Astrocyte (in vitro differentiated cells and primary cell): Measurements from ENCODE around the gene RAB5IF. TPM values are rescaled to one million over a fixed set of nuclear protein-coding genes. Genes with fewer than 3 reads are reported as not detected.
A peak's percentile ranks its signal among the peaks of the same experiment; 100 is the strongest.
"Not testable (repeated sequence)": the region's sequence is repeated elsewhere in the genome, so short reads cannot be mapped to it uniquely, and the experiment has no call there.

Experiments
- DNase-seq: peaks from one replicate; pipeline ENCODE4 v3.0.0-alpha.2; 2010; ENCODE audit warnings: low read depth
- FAIRE-seq: peaks from 2 replicates; lab custom pipeline; 2011; peaks lifted over from hg19 to GRCh38; lab: Jason Lieb, UNC
- H2AFZ ChIP-seq: 2 replicates; pipeline ENCODE4 v1.6.0; 2012; ENCODE audit warnings: low read depth, low read length, inconsistent platforms
- H3K27ac ChIP-seq: 2 replicates; pipeline ENCODE4 v1.5.1; 2011; ENCODE audit warnings: low read depth, low read length, inconsistent platforms
- H3K27me3 ChIP-seq: 2 replicates; pipeline ENCODE4 v1.6.0; 2011; ENCODE audit warnings: low read length, inconsistent platforms; ENCODE audit not compliant: insufficient read depth
- H3K36me3 ChIP-seq: 2 replicates; pipeline ENCODE4 v1.5.1; 2011; ENCODE audit warnings: low read length, inconsistent platforms; ENCODE audit not compliant: insufficient read depth
- H3K4me1 ChIP-seq: 2 replicates; pipeline ENCODE4 v1.5.1; 2011; ENCODE audit warnings: low read length, inconsistent platforms; ENCODE audit not compliant: insufficient read depth
- H3K4me2 ChIP-seq: 2 replicates; pipeline ENCODE4 v1.6.0; 2012; ENCODE audit warnings: low read length, inconsistent platforms
- H3K4me3 ChIP-seq: 2 replicates; pipeline ENCODE4 v1.5.1; 2011; ENCODE audit warnings: low read depth, mild to moderate bottlenecking, low read length, inconsistent platforms; ENCODE audit not compliant: insufficient read depth
- H3K79me2 ChIP-seq: 2 replicates; pipeline ENCODE4 v1.6.0; 2012; ENCODE audit warnings: mild to moderate bottlenecking, low read length, inconsistent platforms; ENCODE audit not compliant: insufficient read depth
- H3K9ac ChIP-seq: 2 replicates; pipeline ENCODE4 v1.6.0; 2012; ENCODE audit warnings: mild to moderate bottlenecking, low read length, inconsistent platforms
- H3K9me3 ChIP-seq: 2 replicates; pipeline ENCODE4 v1.5.1; 2012; ENCODE audit warnings: low read depth, mild to moderate bottlenecking, low read length, inconsistent platforms; ENCODE audit not compliant: insufficient read depth
- H4K20me1 ChIP-seq: 2 replicates; pipeline ENCODE4 v1.6.0; 2012; ENCODE audit warnings: low read length, inconsistent platforms; ENCODE audit not compliant: insufficient read depth
- H3K27ac Mint-ChIP-seq: one replicate; pipeline ENCODE4 v1.8.0; 2021; ENCODE audit warnings: mild to moderate bottlenecking, mixed read lengths; ENCODE audit not compliant: unreplicated experiment
- H3K27me3 Mint-ChIP-seq: one replicate; pipeline ENCODE4 v1.8.0; 2021; ENCODE audit warnings: low read depth, mixed read lengths; ENCODE audit not compliant: unreplicated experiment
- H3K36me3 Mint-ChIP-seq: one replicate; pipeline ENCODE4 v1.8.0; 2021; ENCODE audit warnings: low read depth, mixed read lengths; ENCODE audit not compliant: unreplicated experiment
- H3K4me1 Mint-ChIP-seq: one replicate; pipeline ENCODE4 v1.8.0; 2021; ENCODE audit warnings: low read depth, mixed read lengths; ENCODE audit not compliant: unreplicated experiment
- H3K4me3 Mint-ChIP-seq: one replicate; pipeline ENCODE4 v1.8.0; 2021; ENCODE audit warnings: mild to moderate bottlenecking, moderate library complexity, mixed read lengths; ENCODE audit not compliant: unreplicated experiment
- H3K9me3 Mint-ChIP-seq: one replicate; pipeline ENCODE4 v1.8.0; 2021; ENCODE audit warnings: mild to moderate bottlenecking, mixed read lengths; ENCODE audit not compliant: unreplicated experiment
- EZH2 ChIP-seq: IDR thresholded peaks from 2 replicates; pipeline ENCODE4 v1.6.1; 2012; ENCODE audit warnings: mild to moderate bottlenecking, low read length, inconsistent platforms; ENCODE audit not compliant: insufficient read depth
- total RNA-seq: library from RNA; stranded (reverse); gene quantifications from 2 replicates; pipeline ENCODE4 v1.2.1, GENCODE V29; 2021
- TF ChIP-seq, protein P1 (sequence below): IDR thresholded peaks from 2 replicates; pipeline ENCODE4 v1.5.1; 2011; ENCODE audit warnings: low read depth, mild to moderate bottlenecking, inconsistent platforms, low read length, moderate library complexity; ENCODE audit not compliant: insufficient read depth

Gene RAB5IF
- total RNA-seq, 1 donor from 2014 or later: 117 TPM

GRCh38 chr20:36633285-36633772 is 27.8 kb downstream of the RAB5IF start:
- H3K9ac ChIP-seq: no peak overlapping the region
- H3K27ac ChIP-seq: no peak overlapping the region
- no peaks in the 10 kb centered on the region for H3K79me2 ChIP-seq
- H3K4me2 ChIP-seq: no peak overlapping the region
- TF ChIP-seq EZH2: no peak
- H3K27me3 Mint-ChIP-seq: peaks cover 12% of the 10 kb centered on the region
- H3K36me3 Mint-ChIP-seq: peaks cover 6% of the 10 kb centered on the region
- DNase-seq: no peak
- peaks cover 16% of the 10 kb centered on the region for H3K4me1 Mint-ChIP-seq
- H3K9me3 Mint-ChIP-seq: no peaks in the 10 kb centered on the region
- no peak overlapping the region for H3K4me3 ChIP-seq
- no peak overlapping the region for H2AFZ ChIP-seq
- H3K27ac Mint-ChIP-seq: no peak overlapping the region
- no peaks in the 10 kb centered on the region for H3K27me3 ChIP-seq
- no peak for FAIRE-seq
- H3K9me3 ChIP-seq: no peaks in the 10 kb centered on the region
- H3K4me1 ChIP-seq: no peaks in the 10 kb centered on the region
- H3K4me3 Mint-ChIP-seq: no peak overlapping the region
- H3K36me3 ChIP-seq: no peaks in the 10 kb centered on the region
- H4K20me1 ChIP-seq: no peaks in the 10 kb centered on the region

DNA sequence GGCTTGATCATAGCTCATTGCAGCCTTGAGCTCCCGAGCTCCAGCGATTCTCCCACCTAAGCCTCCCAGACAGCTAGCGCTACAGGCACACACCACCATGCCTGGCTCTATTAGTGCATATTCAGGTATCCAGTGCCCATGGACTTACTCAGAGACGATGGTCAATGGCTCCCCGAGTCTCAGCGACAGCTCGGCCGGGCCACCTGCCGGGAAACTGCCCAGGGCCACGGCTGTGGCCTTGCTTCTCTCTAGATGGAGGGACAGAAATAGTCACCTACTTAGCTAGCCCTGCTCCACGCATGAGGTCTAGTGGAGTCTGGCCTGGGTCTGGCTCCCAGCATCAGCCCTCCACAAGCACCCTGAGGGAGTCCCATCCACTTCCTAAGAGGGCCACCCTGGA is 28.8 kb downstream of the RAB5IF start:
- Mint-ChIP-seq H3K27me3 (peaks cover 12% of the 10 kb centered on the region), H3K36me3 (peaks cover 6% of the 10 kb centered on the region)

DNA sequence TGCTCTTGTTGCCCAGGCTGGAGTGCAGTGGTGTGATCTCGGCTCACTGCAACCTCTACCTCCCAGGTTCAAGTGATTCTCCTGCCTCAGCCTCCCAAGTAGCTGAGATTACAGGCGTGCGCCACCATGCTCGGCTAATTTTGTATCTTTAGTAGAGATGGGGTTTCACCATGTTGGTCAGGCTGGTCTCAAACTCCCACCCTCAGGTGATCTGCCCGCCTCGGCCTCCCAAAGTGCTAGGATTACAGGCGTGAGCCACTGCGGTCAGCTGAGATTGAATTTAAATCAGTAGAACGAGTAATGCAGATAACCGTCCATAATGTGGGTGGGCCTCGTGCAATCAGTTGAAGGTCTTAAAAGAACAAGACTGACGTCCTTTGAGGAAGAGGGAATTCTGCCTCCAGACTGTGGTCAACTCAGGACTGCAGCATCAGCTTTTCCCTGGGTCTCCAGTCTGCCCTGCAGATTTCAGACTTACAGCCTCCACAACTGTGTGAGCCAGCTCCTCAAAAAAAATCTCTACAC is 33.4 kb downstream of the RAB5IF start:
- not testable (repeated sequence) for FAIRE-seq, DNase-seq, H3K4me2 ChIP-seq, H3K27ac ChIP-seq, H3K79me2 ChIP-seq, H3K4me1 ChIP-seq, H3K4me3 Mint-ChIP-seq, H2AFZ ChIP-seq, H3K27me3 Mint-ChIP-seq, H3K4me3 ChIP-seq, H4K20me1 ChIP-seq, H3K9me3 ChIP-seq, H3K9me3 Mint-ChIP-seq, H3K9ac ChIP-seq, H3K27ac Mint-ChIP-seq, H3K27me3 ChIP-seq, H3K36me3 Mint-ChIP-seq, H3K36me3 ChIP-seq, H3K4me1 Mint-ChIP-seq

More for the DNA sequence above, 28.8 kb downstream of the RAB5IF start:
- TF ChIP-seq EZH2: no peak
- TF ChIP-seq, protein P1, sequence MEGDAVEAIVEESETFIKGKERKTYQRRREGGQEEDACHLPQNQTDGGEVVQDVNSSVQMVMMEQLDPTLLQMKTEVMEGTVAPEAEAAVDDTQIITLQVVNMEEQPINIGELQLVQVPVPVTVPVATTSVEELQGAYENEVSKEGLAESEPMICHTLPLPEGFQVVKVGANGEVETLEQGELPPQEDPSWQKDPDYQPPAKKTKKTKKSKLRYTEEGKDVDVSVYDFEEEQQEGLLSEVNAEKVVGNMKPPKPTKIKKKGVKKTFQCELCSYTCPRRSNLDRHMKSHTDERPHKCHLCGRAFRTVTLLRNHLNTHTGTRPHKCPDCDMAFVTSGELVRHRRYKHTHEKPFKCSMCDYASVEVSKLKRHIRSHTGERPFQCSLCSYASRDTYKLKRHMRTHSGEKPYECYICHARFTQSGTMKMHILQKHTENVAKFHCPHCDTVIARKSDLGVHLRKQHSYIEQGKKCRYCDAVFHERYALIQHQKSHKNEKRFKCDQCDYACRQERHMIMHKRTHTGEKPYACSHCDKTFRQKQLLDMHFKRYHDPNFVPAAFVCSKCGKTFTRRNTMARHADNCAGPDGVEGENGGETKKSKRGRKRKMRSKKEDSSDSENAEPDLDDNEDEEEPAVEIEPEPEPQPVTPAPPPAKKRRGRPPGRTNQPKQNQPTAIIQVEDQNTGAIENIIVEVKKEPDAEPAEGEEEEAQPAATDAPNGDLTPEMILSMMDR: no peak
- H3K79me2 ChIP-seq: no peaks in the 10 kb centered on the region
- no peak overlapping the region for H3K9ac ChIP-seq
- no peak overlapping the region for H3K27ac ChIP-seq
- no peaks in the 10 kb centered on the region for H3K9me3 Mint-ChIP-seq
- H3K4me1 ChIP-seq: no peaks in the 10 kb centered on the region
- DNase-seq (no peak), FAIRE-seq (no peak)
- no peaks in the 10 kb centered on the region for H3K27me3 ChIP-seq
- H3K36me3 ChIP-seq: no peaks in the 10 kb centered on the region
- no peaks in the 10 kb centered on the region for H3K9me3 ChIP-seq
- H3K4me3 ChIP-seq: no peak overlapping the region
- no peaks in the 10 kb centered on the region for H4K20me1 ChIP-seq
- no peak overlapping the region for H3K4me2 ChIP-seq
- H3K4me1 Mint-ChIP-seq: peaks cover 16% of the 10 kb centered on the region
- H3K27ac Mint-ChIP-seq: no peak overlapping the region
- H2AFZ ChIP-seq: no peak overlapping the region
- H3K4me3 Mint-ChIP-seq: peak overlapping the region; percentile 50
